T-helper 17 cell (primary cell): ENCODE data around the gene PPP1R9A. TPM values are rescaled to one million over a fixed set of nuclear protein-coding genes. Genes with fewer than 3 reads are reported as not detected.

Experiments
- ATAC-seq: fragments of 150-1000 bp; cut with Tn5 transposase; 2 replicates; pipeline ENCODE4 v1.10.0; 2021; ENCODE audit warnings: mild to moderate bottlenecking, moderate library complexity
- DNase-seq, 3 donors: peaks; one replicate each; pipeline versions ENCODE4 v3.0.0 to v3.0.0-alpha.2; 2020 to 2021
- H3K9me3 ChIP-seq: one replicate; pipeline ENCODE4 v1.7.0; 2013; ENCODE audit warnings: low read length, mild to moderate bottlenecking; ENCODE audit not compliant: control insufficient read depth, poor library complexity, severe bottlenecking
- H3K27ac Mint-ChIP-seq: one replicate; pipeline ENCODE4 v1.8.0; 2022; ENCODE audit warnings: mild to moderate bottlenecking, moderate library complexity, mixed read lengths
- H3K27me3 Mint-ChIP-seq: one replicate; pipeline ENCODE4 v1.8.0; 2022; ENCODE audit warnings: mixed read lengths
- H3K36me3 Mint-ChIP-seq: one replicate; pipeline ENCODE4 v1.8.0; 2022; ENCODE audit warnings: low read depth, mixed read lengths
- H3K4me1 Mint-ChIP-seq: one replicate; pipeline ENCODE4 v1.8.0; 2022; ENCODE audit warnings: mild to moderate bottlenecking, mixed read lengths
- H3K4me3 Mint-ChIP-seq: one replicate; pipeline ENCODE4 v1.8.0; 2022; ENCODE audit warnings: mild to moderate bottlenecking, moderate library complexity, mixed read lengths
- total RNA-seq, 4 donors: library from RNA in 2 of 4; stranded (reverse) in 2 of 4; gene quantifications; one replicate each; pipeline ENCODE4 v1.2.3 and lab custom pipeline; 2022 to 2026

The PPP1R9A gene
- total RNA-seq, 2 donors from 2014 or later = 0.02 to 0.08 TPM

GRCh38 chr7:95264363-95264891 lies 357.0 kb downstream of the PPP1R9A start:
- no peaks in the 10 kb centered on the region for H3K9me3 ChIP-seq
- DNase-seq (no peak), ATAC-seq (no peak)
- H3K27ac Mint-ChIP-seq = no peak overlapping the region
- no peak overlapping the region for H3K4me3 Mint-ChIP-seq
- H3K36me3 Mint-ChIP-seq = no peaks in the 10 kb centered on the region
- H3K27me3 Mint-ChIP-seq = peaks cover 5% of the 10 kb centered on the region
- peaks cover 2% of the 10 kb centered on the region for H3K4me1 Mint-ChIP-seq

- Mint-ChIP-seq H3K4me3 (no peak overlapping the region), H3K36me3 (no peaks in the 10 kb centered on the region), H3K27ac (no peak overlapping the region), H3K4me1 (peaks cover 2% of the 10 kb centered on the region), H3K27me3 (peaks cover 14% of the 10 kb centered on the region)
- ATAC-seq (no peak), DNase-seq (no peak)
- no peaks in the 10 kb centered on the region for H3K9me3 ChIP-seq
These were observed 358.2 kb downstream of the PPP1R9A start for GRCh38 chr7:95265634-95266033.

GRCh38 chr7:95267754-95268153 lies 360.4 kb downstream of the PPP1R9A start:
- ATAC-seq = no peak
- no peaks in the 10 kb centered on the region for H3K9me3 ChIP-seq
- no peak for DNase-seq
- Mint-ChIP-seq H3K27me3 (peaks cover 25% of the 10 kb centered on the region), H3K4me1 (peaks cover 1% of the 10 kb centered on the region), H3K27ac (no peak overlapping the region), H3K4me3 (no peak overlapping the region), H3K36me3 (no peaks in the 10 kb centered on the region)

GRCh38 chr7:95269640-95270039 lies 362.2 kb downstream of the PPP1R9A start:
- H3K4me3 Mint-ChIP-seq = no peak overlapping the region
- H3K27me3 Mint-ChIP-seq = peaks cover 36% of the 10 kb centered on the region
- no peaks in the 10 kb centered on the region for H3K4me1 Mint-ChIP-seq
- H3K27ac Mint-ChIP-seq = no peak overlapping the region
- H3K9me3 ChIP-seq = no peaks in the 10 kb centered on the region
- no peak for ATAC-seq
- H3K36me3 Mint-ChIP-seq = no peaks in the 10 kb centered on the region
- no peak for DNase-seq

GRCh38 chr7:95276114-95276513 lies 368.7 kb downstream of the PPP1R9A start:
- H3K4me1 Mint-ChIP-seq = no peaks in the 10 kb centered on the region
- no peak overlapping the region for H3K27ac Mint-ChIP-seq
- DNase-seq (no peak), ATAC-seq (no peak)
- no peaks in the 10 kb centered on the region for H3K9me3 ChIP-seq
- no peak overlapping the region for H3K4me3 Mint-ChIP-seq
- peaks cover 27% of the 10 kb centered on the region for H3K27me3 Mint-ChIP-seq
- no peaks in the 10 kb centered on the region for H3K36me3 Mint-ChIP-seq

GRCh38 chr7:95279417-95279816 lies 372.0 kb downstream of the PPP1R9A start:
- no peak overlapping the region for H3K4me3 Mint-ChIP-seq

GRCh38 chr7:95286096-95286495 lies 378.7 kb downstream of the PPP1R9A start:
- no peak for ATAC-seq
- Mint-ChIP-seq H3K4me1 (no peaks in the 10 kb centered on the region), H3K27ac (no peak overlapping the region), H3K36me3 (no peaks in the 10 kb centered on the region), H3K4me3 (no peak overlapping the region), H3K27me3 (peaks cover 37% of the 10 kb centered on the region)
- no peak for DNase-seq
- H3K9me3 ChIP-seq = no peaks in the 10 kb centered on the region

More at GRCh38 chr7:95279417-95279816, 372.0 kb downstream of the PPP1R9A start:
- Mint-ChIP-seq H3K27me3 (peaks cover 14% of the 10 kb centered on the region), H3K27ac (no peak overlapping the region), H3K4me1 (no peaks in the 10 kb centered on the region), H3K36me3 (no peaks in the 10 kb centered on the region)
- no peaks in the 10 kb centered on the region for H3K9me3 ChIP-seq
- no peak for DNase-seq
- no peak for ATAC-seq

- H3K9me3 ChIP-seq = no peaks in the 10 kb centered on the region
- Mint-ChIP-seq H3K4me3 (no peak overlapping the region), H3K36me3 (no peaks in the 10 kb centered on the region), H3K4me1 (no peaks in the 10 kb centered on the region), H3K27ac (no peak overlapping the region), H3K27me3 (peaks cover 32% of the 10 kb centered on the region)
- DNase-seq (no peak), ATAC-seq (no peak)
These were observed 382.9 kb downstream of the PPP1R9A start for GRCh38 chr7:95290166-95290830.

GRCh38 chr7:95295397-95295796 lies 388.0 kb downstream of the PPP1R9A start:
- H3K27me3 Mint-ChIP-seq = peaks cover 28% of the 10 kb centered on the region
- H3K4me3 Mint-ChIP-seq = no peak overlapping the region
- no peak overlapping the region for H3K27ac Mint-ChIP-seq
- no peaks in the 10 kb centered on the region for H3K4me1 Mint-ChIP-seq
- DNase-seq (no peak), ATAC-seq (no peak)
- no peaks in the 10 kb centered on the region for H3K9me3 ChIP-seq
- no peaks in the 10 kb centered on the region for H3K36me3 Mint-ChIP-seq

GRCh38 chr7:95296456-95296855 lies 389.1 kb downstream of the PPP1R9A start:
- H3K4me3 Mint-ChIP-seq = no peak overlapping the region

GRCh38 chr7:95297041-95297440 lies 389.6 kb downstream of the PPP1R9A start:
- Mint-ChIP-seq H3K36me3 (no peaks in the 10 kb centered on the region), H3K27me3 (peaks cover 42% of the 10 kb centered on the region), H3K4me3 (no peak overlapping the region), H3K4me1 (no peaks in the 10 kb centered on the region), H3K27ac (no peak overlapping the region)
- ATAC-seq (no peak), DNase-seq (no peak)
- H3K9me3 ChIP-seq = no peaks in the 10 kb centered on the region

More at GRCh38 chr7:95296456-95296855, 389.1 kb downstream of the PPP1R9A start:
- DNase-seq (no peak), ATAC-seq (no peak)
- Mint-ChIP-seq H3K36me3 (no peaks in the 10 kb centered on the region), H3K4me1 (no peaks in the 10 kb centered on the region), H3K27me3 (peaks cover 39% of the 10 kb centered on the region), H3K27ac (no peak overlapping the region)
- no peaks in the 10 kb centered on the region for H3K9me3 ChIP-seq

GRCh38 chr7:95298091-95298490 lies 390.7 kb downstream of the PPP1R9A start:
- ATAC-seq = no peak
- peaks cover 52% of the 10 kb centered on the region for H3K27me3 Mint-ChIP-seq

GRCh38 chr7:95303013-95303905 lies 395.9 kb downstream of the PPP1R9A start:
- no peak for DNase-seq
- Mint-ChIP-seq H3K36me3 (no peaks in the 10 kb centered on the region), H3K27ac (no peak overlapping the region), H3K27me3 (peaks cover 57% of the 10 kb centered on the region), H3K4me3 (no peak overlapping the region), H3K4me1 (no peaks in the 10 kb centered on the region)
- H3K9me3 ChIP-seq = no peaks in the 10 kb centered on the region
- ATAC-seq = no peak

More at GRCh38 chr7:95298091-95298490, 390.7 kb downstream of the PPP1R9A start:
- Mint-ChIP-seq H3K4me1 (no peaks in the 10 kb centered on the region), H3K4me3 (no peak overlapping the region), H3K36me3 (no peaks in the 10 kb centered on the region), H3K27ac (no peak overlapping the region)
- no peaks in the 10 kb centered on the region for H3K9me3 ChIP-seq
- no peak for DNase-seq
